IMR-90 (cell line): ENCODE results near the gene SMARCA4. TPM values are rescaled to one million over a fixed set of nuclear protein-coding genes. Genes with fewer than 3 reads are reported as not detected.

Source experiments
- ATAC-seq: fragments of 200-7000 bp; cut with Tn5 transposase; 2 replicates; pipeline ENCODE4 v1.9.1; 2020; ENCODE audit warnings: low read depth, mild to moderate bottlenecking, moderate library complexity
- BruUV-seq: library from RNA; stranded (reverse); fragments of 400-500 nt; replicated peaks from 2 replicates; lab custom pipeline; 2021; lab: Mats Ljungman, UMichigan
- CTCF ChIA-PET: fragments of 300-600 bp; formaldehyde crosslinking; extraction: SDS; loops from one replicate; lab custom pipeline; 2021; ENCODE audit warnings: antibody characterized with exemption; lab: Yijun Ruan, JAX
- POLR2A ChIA-PET: fragments of 300-600 bp; sonication (Branson Sonifier 250); formaldehyde crosslinking; loops from one replicate; lab custom pipeline; 2022; ENCODE audit warnings: antibody characterized with exemption; ENCODE audit not compliant: unreplicated experiment; lab: Charles Lee
- DNase-seq: peaks from one replicate; pipeline ENCODE4 v3.0.0; 2013
- H2AFZ ChIP-seq: replicated peaks from 2 replicates; pipeline ENCODE3; 2013; ENCODE audit warnings: low read length, mild to moderate bottlenecking; ENCODE audit not compliant: poor library complexity
- H2AK5ac ChIP-seq: 2 replicates; pipeline ENCODE4 v1.6.1; 2013; ENCODE audit warnings: low read depth, low read length, inconsistent platforms
- H2AK9ac ChIP-seq: replicated peaks from 2 replicates; pipeline ENCODE3; 2013; ENCODE audit warnings: mild to moderate bottlenecking, low read depth, low read length, moderate library complexity; ENCODE audit not compliant: poor library complexity
- H2BK120ac ChIP-seq: 2 replicates; pipeline ENCODE4 v1.6.1; 2013; ENCODE audit warnings: low read depth, low read length, inconsistent platforms
- H2BK15ac ChIP-seq: 3 replicates; pipeline ENCODE4 v1.6.1; 2013; ENCODE audit warnings: low read depth, low read length, inconsistent platforms
- H2BK20ac ChIP-seq: 2 replicates; pipeline ENCODE4 v1.6.1; 2013; ENCODE audit warnings: low read depth, mild to moderate bottlenecking, inconsistent platforms, low read length, moderate library complexity
- H2BK5ac ChIP-seq: 2 replicates; pipeline ENCODE4 v1.6.1; 2013; ENCODE audit warnings: mild to moderate bottlenecking, low read depth, low read length, inconsistent platforms; ENCODE audit not compliant: poor library complexity, severe bottlenecking
- H3K14ac ChIP-seq: replicated peaks from 2 replicates; pipeline ENCODE4 v1.6.1; 2013; ENCODE audit warnings: low read depth, low read length, inconsistent platforms
- H3K18ac ChIP-seq: 2 replicates; pipeline ENCODE4 v1.6.1; 2013; ENCODE audit warnings: low read depth, low read length, control low read depth
- H3K23ac ChIP-seq: 2 replicates; pipeline ENCODE4 v1.6.1; 2013; ENCODE audit warnings: low read depth, low read length, inconsistent platforms
- H3K27ac ChIP-seq: 2 replicates; pipeline ENCODE4 v1.5.1; 2013; ENCODE audit warnings: mild to moderate bottlenecking, control low read depth, low read length; ENCODE audit not compliant: insufficient read depth
- H3K27me3 ChIP-seq: 2 replicates; pipeline ENCODE4 v1.6.1; 2013; ENCODE audit warnings: low read length; ENCODE audit not compliant: control insufficient read depth, insufficient read depth
- H3K36me3 ChIP-seq: 2 replicates; pipeline ENCODE4 v1.6.1; 2013; ENCODE audit warnings: low read length, mixed read lengths; ENCODE audit not compliant: control insufficient read depth, insufficient read depth
- H3K4ac ChIP-seq: 2 replicates; pipeline ENCODE4 v1.6.1; 2013; ENCODE audit warnings: low read depth, low read length, inconsistent platforms
- H3K4me1 ChIP-seq: 2 replicates; pipeline ENCODE4 v1.6.1; 2013; ENCODE audit warnings: low read length, mixed read lengths; ENCODE audit not compliant: control insufficient read depth, insufficient read depth
- H3K4me2 ChIP-seq: 2 replicates; pipeline ENCODE4 v1.6.1; 2013; ENCODE audit warnings: low read depth, mild to moderate bottlenecking, control low read depth, low read length, moderate library complexity
- H3K4me3 ChIP-seq: 2 replicates; pipeline ENCODE4 v1.5.1; 2013; ENCODE audit warnings: low read depth, mild to moderate bottlenecking, control low read depth, low read length, moderate library complexity; ENCODE audit not compliant: insufficient read depth
- H3K56ac ChIP-seq: 2 replicates; pipeline ENCODE4 v1.6.1; 2013; ENCODE audit warnings: low read length, inconsistent platforms; ENCODE audit not compliant: insufficient read depth; ENCODE audit errors: extremely low read depth
- H3K79me1 ChIP-seq, 2 experiments: 2 replicates each; pipeline ENCODE4 v1.6.1; 2013; ENCODE audit warnings: low read length in 2 of 2, inconsistent platforms in 1 of 2, low read depth in 1 of 2
- H3K9ac ChIP-seq: 2 replicates; pipeline ENCODE4 v1.6.1; 2013; ENCODE audit warnings: low read depth, low read length, control low read depth
- H3K9me1 ChIP-seq: 2 replicates; pipeline ENCODE4 v1.6.1; 2013; ENCODE audit warnings: low read length, inconsistent platforms; ENCODE audit not compliant: insufficient read depth
- H3K9me3 ChIP-seq: 2 replicates; pipeline ENCODE4 v1.6.1; 2013; ENCODE audit warnings: low read length; ENCODE audit not compliant: control insufficient read depth, insufficient read depth
- H4K20me1 ChIP-seq: 2 replicates; pipeline ENCODE4 v1.6.1; 2013; ENCODE audit warnings: low read length, inconsistent platforms; ENCODE audit not compliant: insufficient read depth
- H4K5ac ChIP-seq: 2 replicates; pipeline ENCODE4 v1.6.1; 2013; ENCODE audit warnings: mild to moderate bottlenecking, low read depth, low read length, control low read depth
- H4K8ac ChIP-seq, 2 experiments: 2 replicates each; pipeline ENCODE4 v1.6.1; 2013; ENCODE audit warnings: low read depth in 2 of 2, low read length in 2 of 2, control low read depth in 1 of 2, inconsistent platforms in 1 of 2
- H4K91ac ChIP-seq: 2 replicates; pipeline ENCODE4 v1.6.1; 2013; ENCODE audit warnings: low read depth, low read length, inconsistent platforms; ENCODE audit not compliant: insufficient read depth
- ELK1 ChIP-seq: fragments of 150-350 bp; IDR thresholded peaks from 2 replicates; pipeline ENCODE4 v1.6.1; 2016; ENCODE audit warnings: low read depth, mild to moderate bottlenecking, low read length, moderate library complexity, borderline replicate concordance
- MAFK ChIP-seq: IDR thresholded peaks from 2 replicates; pipeline ENCODE4 v1.6.1; 2012; ENCODE audit warnings: low read depth, low read length, improper control_type of control experiment
- MAZ ChIP-seq: IDR thresholded peaks from 2 replicates; pipeline ENCODE4 v1.6.1; 2012; ENCODE audit warnings: low read depth, mild to moderate bottlenecking, low read length, improper control_type of control experiment, moderate library complexity, borderline replicate concordance
- NFE2L2 ChIP-seq: fragments of 150-350 bp; IDR thresholded peaks from 2 replicates; pipeline ENCODE4 v1.6.1; 2016; ENCODE audit warnings: low read depth, mild to moderate bottlenecking, low read length
- WGBS, 2 experiments: methylation state at CpG; one replicate each; pipeline versions ENCODE4 v1.1.5 to v1.1.7; 2013; ENCODE audit warnings: missing lambda C conversion rate in 2 of 2; ENCODE audit not compliant: insufficient read length in 1 of 2; ENCODE audit errors: extremely low coverage in 2 of 2; 5-methylcytosine and 5-hydroxymethylcytosine counted together
- dilution Hi-C: fragments of 300-500 bp; cut with HindIII; formaldehyde crosslinking; loops from one replicate; pipeline ENCODE4 v1.14.3; 2018; ENCODE audit warnings: low sequenced_read_pairs; ENCODE audit not compliant: unreplicated experiment
- in situ Hi-C: fragments of 300-500 bp; cut with MboI; formaldehyde crosslinking; loops from 3 replicates; pipeline ENCODE4 v1.14.3; 2019; ENCODE audit warnings: low sequenced_read_pairs, inconsistent platforms, mixed read lengths
- intact Hi-C: fragments of 100-400 bp; cut with micrococcal nuclease; formaldehyde crosslinking; loops from 2 replicates; pipeline ENCODE4 v1.10.0; 2022
- polyA plus RNA-seq, 3 experiments: library from polyadenylated mRNA; depleted of rRNA; stranded (reverse); fragments of >200 nt; gene quantifications; 2 replicates each; pipeline ENCODE4 v1.2.3, GENCODE V29; 2012; ENCODE audit warnings: low replicate concordance in 1 of 3
- total RNA-seq: library from RNA; depleted of rRNA; stranded (reverse); fragments of >200 nt; gene quantifications from 2 replicates; pipeline ENCODE4 v1.2.3, GENCODE V29; 2012
- TF ChIP-seq, protein P1 (sequence below): conservative IDR thresholded peaks from 2 replicates; pipeline ENCODE4 v1.5.1; 2012; ENCODE audit warnings: mild to moderate bottlenecking, low read depth, low read length, improper control_type of control experiment

The SMARCA4 gene
- total and polyA plus RNA-seq, 2 of the 4 experiments (the other 2 are of a cell fraction) = 41.4 to 85.6 TPM

DNA sequence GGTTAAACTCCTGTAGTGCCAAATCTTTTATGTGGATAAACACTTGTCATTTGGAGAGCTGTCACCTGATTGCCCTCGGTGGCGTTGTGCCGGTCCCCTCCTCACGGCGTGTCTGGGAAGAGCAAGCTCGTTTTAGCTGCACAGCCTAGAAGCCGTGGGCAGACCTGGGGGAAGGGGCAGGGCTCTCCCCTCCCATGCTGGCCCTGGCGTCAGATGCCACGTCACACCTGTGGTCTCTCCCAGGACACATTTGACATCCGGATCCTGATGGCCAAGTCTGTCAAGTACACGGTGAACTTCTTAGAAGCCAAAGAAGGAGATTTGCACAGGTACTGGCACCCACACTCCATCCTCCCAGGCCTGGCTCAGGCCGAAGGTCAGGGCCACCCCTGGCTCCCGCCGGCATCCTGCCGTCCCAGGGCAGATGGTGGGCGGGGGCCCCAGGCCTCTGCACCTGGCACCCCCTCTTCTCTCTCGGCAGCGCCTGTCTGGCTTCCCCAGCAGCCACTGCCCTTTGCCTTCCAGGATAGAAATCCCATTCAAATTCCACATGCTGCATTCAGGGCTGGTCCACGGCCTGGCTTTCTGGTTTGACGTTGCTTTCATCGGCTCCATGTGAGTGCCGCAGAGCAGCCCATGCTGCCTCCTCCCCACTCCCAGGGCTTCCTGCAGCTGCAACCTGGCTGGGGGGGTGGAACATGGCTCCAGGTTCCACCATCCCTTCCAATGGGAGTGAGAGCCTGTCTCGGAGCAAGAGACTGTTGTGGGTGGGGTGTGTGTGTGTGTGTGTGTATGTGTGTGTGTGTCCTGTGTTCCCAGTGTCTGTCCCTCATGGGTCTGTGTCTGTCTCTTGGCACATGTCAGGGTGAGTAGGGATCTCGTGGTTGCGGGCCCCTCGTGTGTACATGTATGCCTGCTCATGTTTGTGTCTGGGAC is 41.2 kb upstream of the SMARCA4 start (continued):
- TF ChIP-seq ELK1 (no peak), MAFK (no peak), NFE2L2 (no peak)

GRCh38 chr19:10920288-10920655 is 40.6 kb upstream of the SMARCA4 start:
- H3K9ac ChIP-seq = no peak overlapping the region
- H2AFZ ChIP-seq = no peak overlapping the region
- intact Hi-C loops = no loop called here
- H3K18ac ChIP-seq = no peak overlapping the region
- POLR2A ChIA-PET = no interaction called here
- no peak overlapping the region for H3K56ac ChIP-seq
- no peak overlapping the region for H2BK20ac ChIP-seq
- no peak overlapping the region for H4K91ac ChIP-seq
- H3K9me3 ChIP-seq = no peaks in the 10 kb centered on the region
- CTCF ChIA-PET = no interaction called here
- no peak overlapping the region for H3K27ac ChIP-seq
- H3K4me3 ChIP-seq = no peak overlapping the region
- H3K4me2 ChIP-seq = no peak overlapping the region
- H3K79me1 ChIP-seq = peaks cover 9 to 14% of the 10 kb centered on the region in 2 experiments; a peak in 3 of 4 replicates
- H4K8ac ChIP-seq = no peak overlapping the region
- WGBS, 2 experiments = 80% methylated on average over 1 of the region's 10 CpGs; no CpG with 5 or more reads in 1 of the 2 experiments
- no peak overlapping the region for H4K5ac ChIP-seq
- peaks cover 12% of the 10 kb centered on the region; the same call in 1 of the 2 replicates for H4K20me1 ChIP-seq
- dilution Hi-C loops = no loop called here
- no peak overlapping the region for H3K23ac ChIP-seq
- DNase-seq (no peak), ATAC-seq (no peak)
- H2BK5ac ChIP-seq = no peak overlapping the region
- H3K4me1 ChIP-seq = peaks cover 6% of the 10 kb centered on the region
- no peak overlapping the region for H3K4ac ChIP-seq
- H3K27me3 ChIP-seq = no peaks in the 10 kb centered on the region
- no peak overlapping the region for H2AK5ac ChIP-seq
- in situ Hi-C loops = no loop called here
- H2BK15ac ChIP-seq = no peak overlapping the region
- H2AK9ac ChIP-seq = no peak overlapping the region
- H2BK120ac ChIP-seq = no peak overlapping the region
- H3K9me1 ChIP-seq = no peaks in the 10 kb centered on the region
- TF ChIP-seq, protein P1, sequence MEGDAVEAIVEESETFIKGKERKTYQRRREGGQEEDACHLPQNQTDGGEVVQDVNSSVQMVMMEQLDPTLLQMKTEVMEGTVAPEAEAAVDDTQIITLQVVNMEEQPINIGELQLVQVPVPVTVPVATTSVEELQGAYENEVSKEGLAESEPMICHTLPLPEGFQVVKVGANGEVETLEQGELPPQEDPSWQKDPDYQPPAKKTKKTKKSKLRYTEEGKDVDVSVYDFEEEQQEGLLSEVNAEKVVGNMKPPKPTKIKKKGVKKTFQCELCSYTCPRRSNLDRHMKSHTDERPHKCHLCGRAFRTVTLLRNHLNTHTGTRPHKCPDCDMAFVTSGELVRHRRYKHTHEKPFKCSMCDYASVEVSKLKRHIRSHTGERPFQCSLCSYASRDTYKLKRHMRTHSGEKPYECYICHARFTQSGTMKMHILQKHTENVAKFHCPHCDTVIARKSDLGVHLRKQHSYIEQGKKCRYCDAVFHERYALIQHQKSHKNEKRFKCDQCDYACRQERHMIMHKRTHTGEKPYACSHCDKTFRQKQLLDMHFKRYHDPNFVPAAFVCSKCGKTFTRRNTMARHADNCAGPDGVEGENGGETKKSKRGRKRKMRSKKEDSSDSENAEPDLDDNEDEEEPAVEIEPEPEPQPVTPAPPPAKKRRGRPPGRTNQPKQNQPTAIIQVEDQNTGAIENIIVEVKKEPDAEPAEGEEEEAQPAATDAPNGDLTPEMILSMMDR = no peak
- TF ChIP-seq MAZ (no peak), NFE2L2 (no peak)
- H3K14ac ChIP-seq = no peak overlapping the region
- no TSS peak for BruUV-seq
- peaks cover 63% of the 10 kb centered on the region for H3K36me3 ChIP-seq
